GM18520 (cell line): ENCODE data around the gene RCAN3.
"Not testable (repeated sequence)": the region's sequence is repeated elsewhere in the genome, so short reads cannot be mapped to it uniquely, and the experiment has no call there.

Experiments
- ATAC-seq: cut with Tn5 transposase; IDR thresholded peaks from one replicate; pipeline ENCODE4 v1.9.1; 2021; ENCODE audit not compliant: unreplicated experiment

The RCAN3 gene

DNA sequence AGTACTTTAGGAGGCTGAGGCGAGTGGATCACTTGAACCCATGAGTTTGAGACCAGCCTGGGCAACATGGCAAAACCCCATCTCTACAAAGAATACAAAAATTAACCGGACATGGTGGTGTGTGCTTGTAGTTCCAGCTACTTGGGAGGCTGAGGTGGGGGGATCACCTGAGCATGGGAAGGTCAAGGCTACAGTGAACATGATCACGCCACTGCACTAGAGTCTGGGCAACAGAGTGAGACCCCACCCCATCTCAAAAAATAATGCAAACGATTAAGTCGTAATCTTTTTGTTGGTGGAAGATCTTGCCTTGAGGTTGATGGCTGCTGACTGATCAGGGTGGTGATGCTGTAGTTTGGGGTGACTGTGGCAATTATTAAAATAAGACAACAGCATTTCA is 6.3 kb downstream of the RCAN3 start:
- no peak for ATAC-seq

DNA sequence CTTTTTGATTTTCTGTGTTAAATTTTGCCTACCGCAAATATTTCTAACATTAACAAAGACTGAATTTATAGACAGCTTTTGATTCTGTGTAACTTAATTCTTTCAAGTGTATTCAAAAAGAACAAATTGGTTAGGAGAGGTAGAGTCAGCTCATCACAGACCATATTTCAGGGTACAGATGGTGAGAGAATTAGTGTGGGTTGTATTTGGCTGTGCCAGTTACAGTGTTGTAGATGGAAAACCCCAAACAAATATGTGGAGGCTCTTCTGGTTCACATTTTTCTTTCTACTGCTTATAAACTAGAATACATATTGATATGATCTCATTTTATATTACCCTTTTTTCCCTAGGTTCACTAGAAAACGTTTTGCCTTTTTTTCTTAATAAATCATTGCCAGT is 11.1 kb downstream of the RCAN3 start:
- no peak for ATAC-seq

DNA sequence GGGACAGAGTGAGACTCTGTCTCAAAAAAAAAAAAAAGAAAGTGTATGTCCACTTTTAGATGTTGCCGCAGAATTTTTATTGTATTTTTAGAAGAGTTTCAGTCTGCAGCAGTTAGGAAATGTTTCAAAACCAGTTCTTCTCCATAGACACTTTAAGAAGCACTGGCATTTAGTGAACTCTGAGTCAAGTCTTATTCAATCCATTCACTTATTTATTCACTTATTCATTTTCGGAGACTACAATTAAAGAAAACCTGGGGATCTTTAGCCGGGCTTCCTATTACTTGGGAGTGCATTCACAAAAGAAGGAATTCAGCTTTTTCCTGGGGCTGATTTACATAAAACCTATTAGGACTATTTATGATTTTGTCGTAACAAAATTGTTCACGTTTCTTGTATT is 12.3 kb downstream of the RCAN3 start:
- ATAC-seq, result no peak

DNA sequence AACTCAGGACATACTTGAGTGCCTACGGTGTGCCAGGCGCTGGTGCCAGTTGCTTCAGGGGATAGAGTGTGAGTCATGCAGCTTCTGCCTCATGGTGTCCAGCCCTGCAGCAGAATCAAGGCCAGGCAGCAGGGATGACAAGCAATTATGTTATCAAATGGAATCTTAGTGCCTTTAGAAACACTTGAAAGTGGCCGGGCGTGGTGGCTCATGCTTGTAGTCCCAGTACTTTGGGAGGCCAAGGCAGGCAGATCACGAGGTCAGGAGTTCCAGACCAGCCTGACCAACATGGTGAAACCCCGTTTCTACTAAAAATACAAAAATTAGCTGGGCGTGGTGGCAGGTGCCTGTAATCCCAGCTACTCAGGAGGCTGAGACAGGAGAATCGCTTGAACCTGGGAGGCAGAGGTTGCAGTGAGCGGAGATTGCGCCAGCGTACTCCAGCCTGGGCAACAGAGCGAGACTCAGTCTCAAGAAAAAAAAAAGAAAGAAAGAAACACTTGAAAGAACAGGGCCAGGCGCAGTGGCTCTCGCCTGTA is 13.1 kb downstream of the RCAN3 start:
- ATAC-seq, result not testable (repeated sequence)

DNA sequence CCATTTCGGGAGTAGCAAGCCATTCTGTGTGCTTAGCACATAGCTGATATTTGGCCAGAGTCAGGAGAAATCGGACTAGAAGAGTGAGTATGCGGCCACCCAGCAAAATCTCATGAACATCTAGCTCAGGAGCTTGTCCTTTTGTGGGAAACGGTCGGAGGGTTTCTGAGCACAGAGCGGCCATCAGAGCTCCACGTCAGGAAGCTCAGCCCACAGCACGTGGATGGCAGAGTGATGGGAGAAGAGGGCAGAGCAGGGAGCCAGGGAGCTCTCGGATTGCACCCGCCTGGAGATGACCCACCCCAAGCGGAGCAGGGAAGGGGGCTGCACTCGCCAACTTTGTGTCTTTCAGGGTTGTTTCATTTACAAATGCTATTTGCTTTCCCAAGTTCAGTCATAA is 13.9 kb downstream of the RCAN3 start:
- ATAC-seq, result no peak

DNA sequence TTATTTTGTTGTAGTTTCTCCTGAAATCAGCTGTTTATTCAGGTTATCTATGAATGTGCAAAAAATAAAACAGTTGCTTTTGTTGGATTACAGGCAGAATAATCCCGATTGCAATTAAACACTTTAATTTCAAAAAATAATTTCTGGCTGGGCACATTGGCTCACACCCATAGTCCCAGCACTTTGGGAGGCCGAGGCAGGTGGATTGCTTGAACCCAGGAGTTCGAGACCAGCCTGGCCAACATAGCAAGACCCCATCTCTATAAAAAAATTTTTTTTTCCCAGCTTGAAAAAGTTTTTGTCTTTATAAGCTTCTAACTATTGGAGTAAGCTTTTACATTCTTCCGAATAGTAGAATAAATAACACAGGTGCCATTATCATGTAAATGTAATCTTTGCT is 15.3 kb downstream of the RCAN3 start:
- no peak for ATAC-seq

DNA sequence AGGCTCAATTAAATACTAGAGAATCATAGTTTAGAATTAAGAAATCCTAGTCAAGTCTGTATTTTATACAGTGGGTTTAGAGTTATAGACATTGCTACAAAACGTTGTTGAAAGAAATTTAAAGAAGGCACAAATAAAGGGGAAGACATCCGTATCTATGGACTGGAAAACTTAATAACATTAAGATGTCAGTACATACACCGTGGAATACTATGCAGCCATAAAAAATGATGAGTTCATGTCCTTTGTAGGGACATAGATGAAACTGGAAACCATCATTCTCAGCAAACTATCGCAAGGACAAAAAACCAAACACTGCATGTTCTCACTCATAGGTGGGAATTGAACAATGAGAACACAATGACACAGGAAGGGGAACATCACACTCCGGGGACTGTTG is 17.6 kb downstream of the RCAN3 start:
- ATAC-seq, result not testable (repeated sequence)

DNA sequence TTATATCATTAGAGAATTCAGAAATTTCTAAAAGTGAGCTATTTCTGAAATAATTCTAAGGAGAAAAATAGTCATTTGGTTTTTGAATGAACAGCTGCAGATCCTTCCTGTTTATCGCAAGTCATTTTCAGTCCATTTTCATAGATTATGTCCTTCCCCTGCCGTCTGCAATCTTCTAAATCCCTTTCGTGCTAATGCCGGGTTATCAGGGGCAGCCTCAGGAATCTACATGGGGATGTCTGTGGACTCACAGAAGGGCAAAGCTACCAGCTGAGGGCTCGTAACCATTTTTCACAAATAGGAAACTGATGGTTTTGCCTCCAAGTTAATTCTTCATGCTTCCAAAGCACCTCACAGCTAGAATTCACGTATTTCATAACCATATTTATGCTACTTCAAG is 23.0 kb downstream of the RCAN3 start:
- no peak for ATAC-seq

DNA sequence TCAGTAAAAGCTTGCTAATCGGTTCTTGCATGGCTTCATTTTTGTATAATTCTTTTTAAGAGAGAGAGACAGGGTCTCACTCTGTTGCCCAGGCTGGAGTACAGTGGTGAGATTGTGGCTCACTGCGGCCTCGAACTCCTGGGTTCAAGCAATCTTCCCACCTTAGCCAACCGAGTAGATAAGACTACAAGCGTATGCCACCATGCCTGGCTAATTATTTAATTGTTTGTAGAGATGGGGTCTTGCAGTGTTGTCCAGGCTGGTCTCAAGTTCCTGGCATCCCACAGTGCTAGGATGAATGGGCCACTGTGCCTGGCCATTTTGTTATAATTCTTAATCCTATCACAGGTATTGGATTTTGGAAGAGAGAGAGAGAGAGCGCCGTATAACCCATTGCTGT is 23.4 kb downstream of the RCAN3 start:
- ATAC-seq, result no peak

DNA sequence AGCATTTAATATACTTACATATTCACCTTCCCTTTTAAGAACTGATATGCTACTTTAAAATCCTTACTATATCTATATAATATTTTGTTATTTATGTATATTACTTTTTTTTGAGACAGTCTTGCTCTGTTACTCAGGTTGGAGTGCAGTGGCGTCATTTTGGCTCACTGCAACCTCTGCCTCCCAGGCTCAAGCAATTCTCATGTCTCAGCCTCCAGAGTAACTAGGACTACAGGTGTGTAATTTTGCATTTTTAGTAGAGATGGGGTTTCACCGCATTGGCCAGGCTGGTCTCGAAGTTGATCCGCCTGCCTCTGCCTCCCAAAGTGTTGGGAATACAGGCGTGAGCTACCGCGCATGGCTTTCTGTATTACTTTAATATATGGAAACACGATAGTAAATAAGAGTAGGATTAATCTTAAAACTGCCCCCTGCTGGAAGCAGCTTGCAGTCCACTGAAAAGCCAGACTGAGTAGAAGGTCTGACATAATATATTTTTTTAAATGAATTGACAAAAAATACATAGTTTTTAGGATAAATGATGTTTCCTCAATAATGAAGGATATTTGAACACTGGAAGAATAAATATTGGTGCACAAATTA is 24.4 kb downstream of the RCAN3 start:
- ATAC-seq, result no peak

DNA sequence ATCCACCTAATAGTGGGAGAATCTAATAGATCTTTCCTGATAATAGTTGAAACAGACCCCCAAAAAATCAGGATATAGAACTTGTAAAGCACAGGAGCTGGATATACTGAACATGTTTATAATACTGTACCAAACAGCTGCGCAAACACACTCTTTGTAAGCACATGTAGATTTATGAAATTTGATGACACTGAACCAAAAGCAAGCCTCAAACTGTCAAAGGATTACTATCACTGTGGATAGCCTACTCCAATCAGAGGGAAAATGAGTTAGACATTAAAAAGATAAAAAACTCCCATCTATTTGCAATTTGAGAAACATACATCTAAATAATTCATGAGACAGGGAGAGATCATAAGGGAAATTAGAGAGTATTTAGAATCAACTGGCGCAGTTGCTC is 26.1 kb downstream of the RCAN3 start:
- ATAC-seq, result no peak

DNA sequence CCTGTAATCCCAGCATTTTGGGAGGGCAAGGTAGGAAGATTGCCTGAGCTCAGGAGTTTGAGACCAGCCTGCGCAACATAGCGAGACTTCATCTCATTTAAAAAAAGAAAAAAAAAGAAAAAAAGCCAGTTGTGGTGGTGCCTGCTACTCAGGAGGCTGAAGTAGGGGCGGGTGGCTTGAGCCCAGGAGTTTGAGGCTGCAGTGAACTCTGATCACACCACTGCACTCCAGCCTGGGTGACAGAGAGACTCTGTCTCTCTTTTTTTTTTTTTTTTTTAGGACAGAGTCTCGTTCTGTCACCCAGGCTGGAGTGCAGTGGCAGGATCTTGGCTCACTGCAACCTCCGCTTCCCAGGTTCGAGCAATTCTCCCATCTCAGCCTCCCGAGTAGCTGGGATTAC is 26.7 kb downstream of the RCAN3 start:
- ATAC-seq, result not testable (repeated sequence)

DNA sequence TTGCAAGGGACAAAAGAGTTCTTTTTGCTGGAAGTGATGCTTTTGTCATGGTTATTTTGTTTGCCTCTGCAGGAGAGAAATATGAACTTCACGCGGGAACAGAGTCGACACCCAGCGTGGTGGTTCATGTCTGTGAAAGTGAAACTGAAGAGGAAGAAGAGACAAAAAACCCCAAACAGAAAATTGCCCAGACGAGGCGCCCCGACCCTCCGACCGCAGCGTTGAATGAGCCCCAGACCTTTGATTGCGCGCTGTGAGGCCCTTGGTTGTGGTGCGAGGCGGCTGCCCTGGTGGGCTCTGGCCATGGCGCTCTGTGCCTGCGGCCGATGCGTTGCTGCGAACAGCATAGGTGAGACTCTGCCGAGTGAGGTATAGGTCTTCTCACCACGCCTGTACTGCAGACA is 32.4 kb downstream of the RCAN3 start:
- no peak for ATAC-seq

DNA sequence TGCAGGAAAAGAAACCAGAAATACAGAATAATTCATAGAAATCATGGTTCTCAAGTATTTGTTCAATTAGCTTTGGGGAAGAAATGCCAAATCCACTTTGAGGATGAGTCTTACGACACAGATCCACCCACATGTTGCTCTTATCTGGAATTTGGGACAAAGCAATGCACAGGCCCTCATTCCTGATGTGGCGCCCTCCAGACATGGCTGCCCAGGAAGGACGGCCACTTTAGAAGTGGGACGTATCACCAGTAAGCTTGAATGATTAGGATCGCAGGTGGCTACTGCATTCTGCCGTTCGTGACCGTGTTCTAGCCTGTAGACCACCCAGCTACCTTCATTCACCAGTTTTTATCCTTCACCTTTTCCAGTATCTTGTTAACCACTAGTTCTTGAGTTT is 33.1 kb downstream of the RCAN3 start:
- no peak for ATAC-seq

DNA sequence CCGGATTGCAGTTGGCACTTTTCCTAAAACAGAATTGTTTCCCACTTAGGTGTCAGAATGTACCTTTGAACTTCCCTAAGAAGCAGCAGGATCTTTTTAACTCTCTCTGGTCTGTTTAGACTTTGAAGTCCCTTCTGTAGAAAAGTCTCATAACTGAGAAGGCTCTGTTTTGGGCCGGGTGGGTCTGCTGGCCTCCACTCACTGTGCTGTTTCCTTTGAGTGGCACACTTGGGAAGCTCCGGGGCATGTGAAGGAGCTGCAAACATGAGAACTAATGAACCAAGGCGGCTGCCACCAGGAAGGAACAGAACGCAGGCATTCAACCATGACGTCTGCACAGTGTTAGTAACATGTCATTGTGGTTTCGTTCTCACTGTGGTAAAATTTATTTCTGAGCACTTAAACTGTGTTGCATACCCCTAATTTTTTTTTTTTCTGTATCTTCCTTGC is 33.8 kb downstream of the RCAN3 start:
- ATAC-seq, result no peak

DNA sequence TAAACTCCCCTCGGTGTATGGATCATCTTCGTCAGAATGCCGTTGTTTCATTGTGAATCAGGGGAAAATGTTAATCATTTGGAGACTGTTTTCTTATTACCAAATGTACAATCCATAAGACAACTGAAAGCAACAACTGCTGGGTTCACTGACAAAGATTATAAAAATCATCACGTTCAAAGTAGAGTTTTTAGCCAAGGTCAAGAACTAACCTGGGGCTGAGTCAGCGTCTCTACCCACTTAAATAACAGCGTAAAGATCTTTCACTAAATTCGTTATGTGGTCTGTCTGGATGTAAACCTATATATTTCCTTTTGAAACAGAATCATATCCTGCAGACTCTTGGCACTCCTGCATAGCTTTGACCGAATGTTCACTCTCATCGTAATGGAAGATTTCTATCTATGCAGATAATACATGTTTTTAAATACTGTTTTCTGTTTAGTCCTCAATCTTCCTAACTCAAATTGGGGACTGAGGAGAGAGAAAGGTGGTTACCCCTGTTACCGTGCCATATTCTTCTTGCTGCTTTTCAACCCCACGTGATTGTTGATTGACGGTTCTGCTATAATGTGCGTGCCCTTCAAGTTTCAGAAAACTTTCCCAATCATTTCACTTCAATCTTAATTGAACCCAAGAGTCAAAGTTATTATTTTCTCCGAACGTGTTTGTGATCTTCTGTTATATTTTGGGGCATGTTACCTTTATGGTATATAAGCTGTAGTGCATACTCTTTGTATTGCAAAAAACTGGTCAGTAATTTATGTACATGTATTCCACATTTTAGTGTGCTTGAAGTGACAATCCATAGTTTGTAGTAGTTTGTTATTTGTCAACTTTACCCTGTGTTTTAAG is 37.6 kb downstream of the RCAN3 start:
- no peak for ATAC-seq

DNA sequence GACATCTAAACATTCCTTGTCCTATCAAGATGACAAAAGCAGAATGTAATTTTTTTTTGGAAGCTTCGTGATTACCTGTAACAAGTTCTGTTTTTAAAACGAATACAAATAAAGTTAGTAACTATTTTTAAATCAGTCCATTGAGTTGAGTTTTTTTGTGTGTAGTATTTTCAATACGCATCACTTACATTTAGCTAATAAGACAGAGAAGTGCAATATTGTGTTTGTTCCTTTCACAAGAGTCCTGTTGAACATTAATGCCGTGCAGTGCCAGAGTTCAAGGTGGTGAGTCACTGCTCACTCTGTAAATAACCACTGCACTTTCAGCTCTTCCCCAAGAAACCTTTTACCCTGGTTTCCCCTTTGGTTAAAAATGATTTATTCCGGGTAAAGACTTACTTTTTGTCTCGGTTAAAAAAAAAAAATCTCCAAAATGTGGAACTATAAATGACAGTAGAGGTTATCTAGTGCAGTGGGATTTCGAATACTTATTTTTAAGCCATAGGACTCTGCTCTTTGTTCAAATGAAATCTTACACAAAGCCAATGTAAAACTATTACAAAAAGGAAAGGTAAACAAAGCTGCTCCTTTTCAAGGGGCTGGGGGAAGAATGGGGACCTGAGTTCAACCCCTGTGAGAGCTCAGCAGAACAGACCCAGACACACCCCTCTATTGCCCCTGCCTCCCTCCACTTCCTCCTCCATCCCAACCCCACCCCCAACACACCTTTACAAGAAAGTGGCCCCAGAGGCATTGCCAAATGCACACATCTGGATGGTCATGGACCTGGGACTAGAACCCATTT is 38.5 kb downstream of the RCAN3 start:
- ATAC-seq, result no peak

DNA sequence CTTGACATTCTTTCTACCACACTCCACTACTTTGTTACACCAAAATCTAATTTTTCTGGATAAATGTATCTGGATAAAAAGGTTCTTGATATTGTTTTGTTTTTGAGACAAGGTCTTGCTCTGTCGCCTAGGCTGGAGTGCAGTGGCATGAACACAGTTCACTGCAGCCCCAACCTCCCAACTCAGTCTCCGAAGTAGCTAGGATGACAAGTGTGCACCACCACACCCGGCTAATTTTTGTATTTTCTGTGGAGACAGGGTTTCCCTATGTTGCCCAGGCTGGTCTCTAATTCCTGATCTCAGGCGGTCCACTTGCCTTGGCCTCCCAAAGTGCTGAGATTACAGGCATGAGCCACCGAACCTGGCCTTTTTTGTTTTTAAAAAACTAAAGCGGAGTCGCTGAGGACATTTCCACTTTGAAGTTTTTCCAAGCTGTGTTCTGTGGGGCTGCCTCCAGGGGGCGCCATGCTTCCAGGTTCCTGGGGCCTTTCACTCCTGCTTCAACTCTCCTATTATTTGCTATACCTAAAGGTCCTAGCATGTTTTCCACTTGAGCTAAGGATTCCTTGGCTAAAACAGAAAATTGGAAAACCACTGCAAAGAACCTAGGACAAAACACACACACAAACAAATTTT is 39.2 kb downstream of the RCAN3 start:
- ATAC-seq, result no peak

DNA sequence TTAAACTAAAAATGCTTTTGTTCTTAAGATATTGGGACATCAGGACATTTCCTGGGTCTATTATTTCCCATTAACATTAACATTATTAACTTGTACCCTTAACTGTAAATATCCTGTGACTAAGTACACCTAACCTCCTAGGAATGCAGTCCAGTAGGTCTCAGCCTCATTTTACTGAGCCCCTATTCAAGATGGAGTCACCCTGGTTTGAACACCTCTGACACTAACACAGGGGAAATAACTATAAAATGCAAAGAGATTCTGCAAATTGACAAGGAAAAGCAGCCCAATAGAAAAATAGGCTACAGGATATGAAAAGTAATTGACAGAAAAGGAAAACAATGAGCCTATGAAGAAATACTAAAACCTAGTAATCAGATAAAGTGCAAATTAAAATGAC is 41.6 kb downstream of the RCAN3 start:
- ATAC-seq, result no peak

DNA sequence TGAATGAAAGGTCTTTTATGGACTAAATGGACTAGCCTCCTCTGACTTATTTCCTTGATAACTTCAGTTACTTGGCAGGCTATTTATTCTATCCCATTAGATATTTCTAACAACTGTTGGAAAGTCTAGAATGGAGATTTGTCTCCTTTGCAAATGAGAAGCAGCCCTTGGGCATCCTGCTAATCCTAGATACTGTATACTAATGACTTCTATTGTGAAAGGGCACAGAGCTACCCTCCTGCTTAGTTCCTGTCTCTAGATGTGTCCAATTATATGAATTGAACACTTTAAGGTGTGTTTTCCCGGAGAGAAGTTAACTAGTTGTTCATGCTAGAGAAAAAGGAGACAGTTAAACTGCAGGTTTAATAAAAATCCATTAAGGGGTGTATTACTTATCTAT is 43.0 kb downstream of the RCAN3 start:
- ATAC-seq, result no peak

DNA sequence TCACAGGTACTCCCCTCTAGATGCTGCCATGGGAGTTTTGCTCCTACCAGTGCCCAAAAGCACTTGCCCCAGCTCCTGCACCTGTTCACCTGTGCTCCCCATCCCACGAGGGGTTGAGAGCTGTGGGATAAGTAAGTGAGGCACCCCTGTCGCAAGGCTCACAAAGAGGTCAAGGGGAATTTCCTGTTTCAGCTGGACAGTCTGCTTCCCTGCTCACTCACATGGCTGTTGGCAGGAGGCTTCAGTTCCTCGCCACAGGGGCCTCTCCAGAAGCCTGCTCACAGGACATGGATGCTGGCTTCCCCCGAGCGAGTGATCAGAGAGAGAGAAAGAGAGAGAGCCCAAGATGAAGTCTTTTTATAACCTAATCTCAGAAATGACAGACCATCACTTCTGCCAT is 44.6 kb downstream of the RCAN3 start:
- ATAC-seq, result no peak
